ENCODE data around the gene KCNQ1.

DNA sequence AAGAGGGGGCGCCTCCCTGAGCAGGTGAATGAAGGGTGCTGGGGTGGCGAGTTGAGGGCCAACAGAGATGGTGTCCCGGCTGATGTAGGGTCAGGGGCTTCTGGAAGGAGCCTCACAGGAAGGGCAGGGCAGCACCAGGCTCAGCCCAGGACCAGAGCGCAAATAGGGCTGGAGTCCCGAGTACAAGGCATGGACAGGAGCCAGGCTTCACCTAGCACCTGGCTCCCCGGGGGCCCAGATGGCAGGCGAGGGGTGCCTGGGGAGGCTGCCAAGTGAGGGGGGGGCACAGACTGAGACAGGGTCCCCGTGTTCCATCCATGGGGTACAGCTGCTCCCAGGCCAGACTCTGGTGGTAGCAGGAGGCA lies 105.8 kb downstream of the KCNQ1 start:
- TF ChIP-seq EZH2 (IDR thresholded peaks at IDR 0.05; ENCODE audit: low read depth) (no peak), CTCF (conservative IDR thresholded peaks at IDR 0.05) (no peak)
